Spinal cord (tissue), 10 donors: ENCODE measurements around the gene TM9SF4. TPM values are rescaled to one million over a fixed set of nuclear protein-coding genes. Genes with fewer than 3 reads are reported as not detected.

Source experiments
- DNase-seq, 6 donors: peaks; one replicate each; pipeline versions ENCODE4 v3.0.0 to v3.0.0-alpha.2; 2013 to 2015; ENCODE audit warnings: low spot score in 6 of 6, low read depth in 4 of 6
- H3K27ac ChIP-seq: one replicate; pipeline ENCODE4 v1.5.1; 2013; ENCODE audit warnings: low read depth, low read length, control low read depth
- H3K27me3 ChIP-seq: one replicate; pipeline ENCODE4 v1.6.1; 2013; ENCODE audit warnings: low read length; ENCODE audit not compliant: control insufficient read depth, insufficient read depth
- H3K36me3 ChIP-seq: one replicate; pipeline ENCODE4 v1.6.1; 2013; ENCODE audit warnings: low read length; ENCODE audit not compliant: control insufficient read depth, insufficient read depth
- H3K4me1 ChIP-seq: one replicate; pipeline ENCODE4 v1.6.1; 2013; ENCODE audit warnings: low read length; ENCODE audit not compliant: control insufficient read depth, insufficient read depth
- H3K4me3 ChIP-seq: one replicate; pipeline ENCODE4 v1.5.1; 2013; ENCODE audit warnings: low read depth, low read length, control low read depth
- H3K9me3 ChIP-seq: one replicate; pipeline ENCODE4 v1.6.1; 2013; ENCODE audit warnings: low read length; ENCODE audit not compliant: control insufficient read depth, insufficient read depth
- WGBS: methylation state at CpG from one replicate; pipeline ENCODE4 v1.1.5; 2013; ENCODE audit warnings: missing lambda C conversion rate; ENCODE audit not compliant: insufficient coverage; 5-methylcytosine and 5-hydroxymethylcytosine counted together
- polyA plus RNA-seq, 2 donors: library from polyadenylated mRNA; unstranded; fragments of 120-200 nt; gene quantifications; one replicate each; pipeline ENCODE4 v1.2.1, GENCODE V29; 2013; ENCODE audit not compliant: insufficient read length in 2 of 2
- total RNA-seq, 2 donors: library from RNA; depleted of rRNA in 1 of 2; stranded (reverse); fragments of 120-200 nt in 1 of 2; fragments of >200 nt in 1 of 2; gene quantifications; one replicate each; pipeline versions ENCODE4 v1.2.3 to v1.2.4, GENCODE V29; 2013 to 2014
- donor health status: healthy.

TM9SF4 gene
- total and polyA plus RNA-seq, 4 donors = 33.2 to 65.9 (median 49.1) TPM

- H3K27ac ChIP-seq = no peak overlapping the region
- H3K4me3 ChIP-seq = no peak overlapping the region
- H3K27me3 ChIP-seq = no peaks in the 10 kb centered on the region
- no peaks in the 10 kb centered on the region for H3K36me3 ChIP-seq
- H3K4me1 ChIP-seq = no peaks in the 10 kb centered on the region
- WGBS = 92% methylated on average over 2 of the region's 3 CpGs
- no peaks in the 10 kb centered on the region for H3K9me3 ChIP-seq
- DNase-seq = no peak
These were observed 20.8 kb upstream of the TM9SF4 start for GRCh38 chr20:32088759-32089158.

GRCh38 chr20:32089637-32090362, 19.7 kb upstream of the TM9SF4 start:
- WGBS = 32% methylated on average over 4 of the region's 5 CpGs
- H3K4me3 ChIP-seq = no peak overlapping the region
- H3K4me1 ChIP-seq = no peaks in the 10 kb centered on the region
- H3K36me3 ChIP-seq = no peaks in the 10 kb centered on the region
- H3K27me3 ChIP-seq = no peaks in the 10 kb centered on the region
- no peaks in the 10 kb centered on the region for H3K9me3 ChIP-seq
- DNase-seq = no peak
- H3K27ac ChIP-seq = no peak overlapping the region

- 3% methylated on average over 5 of the region's 7 CpGs for WGBS
- H3K27ac ChIP-seq = no peak overlapping the region
- H3K36me3 ChIP-seq = no peaks in the 10 kb centered on the region
- no peaks in the 10 kb centered on the region for H3K27me3 ChIP-seq
- no peaks in the 10 kb centered on the region for H3K4me1 ChIP-seq
- H3K9me3 ChIP-seq = no peaks in the 10 kb centered on the region
- no peak overlapping the region for H3K4me3 ChIP-seq
- DNase-seq = peak in 5 of 6 donors; percentile 43 to 91 (median 56)
These were observed 17.6 kb upstream of the TM9SF4 start for GRCh38 chr20:32091888-32092346.

GRCh38 chr20:32098786-32099185, 10.7 kb upstream of the TM9SF4 start:
- Histone ChIP-seq H3K4me3 (no peak overlapping the region), H3K4me1 (no peaks in the 10 kb centered on the region), H3K27ac (no peak overlapping the region), H3K9me3 (no peaks in the 10 kb centered on the region), H3K36me3 (no peaks in the 10 kb centered on the region), H3K27me3 (peaks cover 12% of the 10 kb centered on the region)
- WGBS = 80% methylated on average over 6 of the region's 6 CpGs
- no peak for DNase-seq

- Histone ChIP-seq H3K36me3 (peaks cover 3% of the 10 kb centered on the region), H3K27me3 (no peaks in the 10 kb centered on the region), H3K4me1 (peaks cover 9% of the 10 kb centered on the region), H3K4me3 (peak overlapping the region; percentile 96), H3K9me3 (no peaks in the 10 kb centered on the region), H3K27ac (peak overlapping the region; percentile 96)
- no peak for DNase-seq
- WGBS = no CpG with 5 or more reads among the region's 5 CpGs
These were observed 611 bp upstream of the TM9SF4 start for GRCh38 chr20:32108814-32109391.

- DNase-seq = no peak
- Histone ChIP-seq H3K27ac (peak overlapping the region; percentile 96), H3K36me3 (peaks cover 3% of the 10 kb centered on the region), H3K27me3 (no peaks in the 10 kb centered on the region), H3K9me3 (no peaks in the 10 kb centered on the region), H3K4me3 (peak overlapping the region; percentile 96), H3K4me1 (peaks cover 16% of the 10 kb centered on the region)
- WGBS = 0% methylated on average over 5 of the region's 8 CpGs
These were observed 725 bp downstream of the TM9SF4 start for GRCh38 chr20:32110173-32110704.

- H3K9me3 ChIP-seq = no peaks in the 10 kb centered on the region
- H3K4me1 ChIP-seq = peaks cover 16% of the 10 kb centered on the region
- WGBS = 100% methylated on average over 1 of the region's 3 CpGs
- peak overlapping the region; percentile 96 for H3K4me3 ChIP-seq
- H3K36me3 ChIP-seq = peaks cover 3% of the 10 kb centered on the region
- no peak for DNase-seq
- H3K27me3 ChIP-seq = no peaks in the 10 kb centered on the region
- no peak overlapping the region for H3K27ac ChIP-seq
These were observed 1.2 kb downstream of the TM9SF4 start for GRCh38 chr20:32110727-32111126.

- WGBS = 100% methylated on average over 1 of the region's 3 CpGs
- no peak for DNase-seq
- H3K27ac ChIP-seq = no peak overlapping the region
- H3K4me3 ChIP-seq = no peak overlapping the region
- peaks cover 16% of the 10 kb centered on the region for H3K4me1 ChIP-seq
- no peaks in the 10 kb centered on the region for H3K9me3 ChIP-seq
- no peaks in the 10 kb centered on the region for H3K27me3 ChIP-seq
- H3K36me3 ChIP-seq = peaks cover 3% of the 10 kb centered on the region
These were observed 1.7 kb downstream of the TM9SF4 start for GRCh38 chr20:32111156-32111686.

- Histone ChIP-seq H3K27me3 (no peaks in the 10 kb centered on the region), H3K36me3 (peaks cover 3% of the 10 kb centered on the region), H3K9me3 (no peaks in the 10 kb centered on the region), H3K4me1 (peaks cover 16% of the 10 kb centered on the region), H3K4me3 (no peak overlapping the region), H3K27ac (no peak overlapping the region)
- WGBS = 94% methylated on average over 2 of the region's 3 CpGs
- no peak for DNase-seq
These were observed 2.2 kb downstream of the TM9SF4 start for GRCh38 chr20:32111753-32112152.
